ENCODE results near the gene IGF1R. TPM values are rescaled to one million over a fixed set of nuclear protein-coding genes. Genes with fewer than 3 reads are reported as not detected.

The IGF1R gene
- total and polyA plus RNA-seq, 2 of the 13 experiments (the other 11 are each of a cell fraction or from before 2014, with no cell fraction given), result 15.9 to 18.4 TPM

DNA sequence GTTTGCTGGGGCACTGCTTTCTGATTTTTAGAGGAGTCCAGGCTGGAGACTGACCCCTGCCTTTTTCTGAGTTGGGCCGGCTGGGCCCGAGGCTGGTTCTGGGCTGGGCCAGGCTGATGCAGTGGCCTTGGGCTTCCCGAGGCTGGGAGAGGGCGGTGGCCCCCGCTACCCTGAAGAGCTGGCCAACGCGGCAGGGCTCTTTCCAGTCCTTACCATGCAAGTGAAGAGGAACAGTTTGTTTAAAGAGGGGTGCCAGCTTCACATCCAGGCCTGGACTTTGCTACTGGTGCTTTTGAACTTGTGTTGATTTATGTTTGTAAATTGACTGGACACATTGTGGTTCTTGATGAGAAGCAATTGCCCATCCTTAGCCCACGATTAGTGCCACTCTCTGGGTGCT lies 15.3 kb downstream of the IGF1R start (continued):
- TF ChIP-seq HNF4G (IDR thresholded peaks at IDR 0.05; ENCODE audit: borderline replicate concordance, low read depth, low read length), result peak; percentile 31; the same call in 1 of the 2 replicates
- TF ChIP-seq HNF4G (CRISPR knock-in tag; IDR thresholded peaks at IDR 0.05; ENCODE audit: borderline replicate concordance, low read depth), result no peak
- TF ChIP-seq, protein P1, sequence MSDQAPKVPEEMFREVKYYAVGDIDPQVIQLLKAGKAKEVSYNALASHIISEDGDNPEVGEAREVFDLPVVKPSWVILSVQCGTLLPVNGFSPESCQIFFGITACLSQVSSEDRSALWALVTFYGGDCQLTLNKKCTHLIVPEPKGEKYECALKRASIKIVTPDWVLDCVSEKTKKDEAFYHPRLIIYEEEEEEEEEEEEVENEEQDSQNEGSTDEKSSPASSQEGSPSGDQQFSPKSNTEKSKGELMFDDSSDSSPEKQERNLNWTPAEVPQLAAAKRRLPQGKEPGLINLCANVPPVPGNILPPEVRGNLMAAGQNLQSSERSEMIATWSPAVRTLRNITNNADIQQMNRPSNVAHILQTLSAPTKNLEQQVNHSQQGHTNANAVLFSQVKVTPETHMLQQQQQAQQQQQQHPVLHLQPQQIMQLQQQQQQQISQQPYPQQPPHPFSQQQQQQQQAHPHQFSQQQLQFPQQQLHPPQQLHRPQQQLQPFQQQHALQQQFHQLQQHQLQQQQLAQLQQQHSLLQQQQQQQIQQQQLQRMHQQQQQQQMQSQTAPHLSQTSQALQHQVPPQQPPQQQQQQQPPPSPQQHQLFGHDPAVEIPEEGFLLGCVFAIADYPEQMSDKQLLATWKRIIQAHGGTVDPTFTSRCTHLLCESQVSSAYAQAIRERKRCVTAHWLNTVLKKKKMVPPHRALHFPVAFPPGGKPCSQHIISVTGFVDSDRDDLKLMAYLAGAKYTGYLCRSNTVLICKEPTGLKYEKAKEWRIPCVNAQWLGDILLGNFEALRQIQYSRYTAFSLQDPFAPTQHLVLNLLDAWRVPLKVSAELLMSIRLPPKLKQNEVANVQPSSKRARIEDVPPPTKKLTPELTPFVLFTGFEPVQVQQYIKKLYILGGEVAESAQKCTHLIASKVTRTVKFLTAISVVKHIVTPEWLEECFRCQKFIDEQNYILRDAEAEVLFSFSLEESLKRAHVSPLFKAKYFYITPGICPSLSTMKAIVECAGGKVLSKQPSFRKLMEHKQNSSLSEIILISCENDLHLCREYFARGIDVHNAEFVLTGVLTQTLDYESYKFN (CRISPR knock-in tag; conservative IDR thresholded peaks at IDR 0.05), result peak; percentile 40; the same call in 1 of the 2 replicates
- TF ChIP-seq ZNF629 (CRISPR knock-in tag; conservative IDR thresholded peaks at IDR 0.05), result 0 out of 2 replicates have a peak, but pooled peaks have one; percentile 6
- TF ChIP-seq ZNF468 (CRISPR knock-in tag; IDR thresholded peaks at IDR 0.05), result no peak
- TF ChIP-seq, protein P2, sequence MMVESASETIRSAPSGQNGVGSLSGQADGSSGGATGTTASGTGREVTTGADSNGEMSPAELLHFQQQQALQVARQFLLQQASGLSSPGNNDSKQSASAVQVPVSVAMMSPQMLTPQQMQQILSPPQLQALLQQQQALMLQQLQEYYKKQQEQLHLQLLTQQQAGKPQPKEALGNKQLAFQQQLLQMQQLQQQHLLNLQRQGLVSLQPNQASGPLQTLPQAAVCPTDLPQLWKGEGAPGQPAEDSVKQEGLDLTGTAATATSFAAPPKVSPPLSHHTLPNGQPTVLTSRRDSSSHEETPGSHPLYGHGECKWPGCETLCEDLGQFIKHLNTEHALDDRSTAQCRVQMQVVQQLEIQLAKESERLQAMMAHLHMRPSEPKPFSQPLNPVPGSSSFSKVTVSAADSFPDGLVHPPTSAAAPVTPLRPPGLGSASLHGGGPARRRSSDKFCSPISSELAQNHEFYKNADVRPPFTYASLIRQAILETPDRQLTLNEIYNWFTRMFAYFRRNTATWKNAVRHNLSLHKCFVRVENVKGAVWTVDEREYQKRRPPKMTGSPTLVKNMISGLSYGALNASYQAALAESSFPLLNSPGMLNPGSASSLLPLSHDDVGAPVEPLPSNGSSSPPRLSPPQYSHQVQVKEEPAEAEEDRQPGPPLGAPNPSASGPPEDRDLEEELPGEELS (CRISPR knock-in tag; IDR thresholded peaks at IDR 0.05), result peak; percentile 69
- TF ChIP-seq ZNF451 (CRISPR knock-in tag; IDR thresholded peaks at IDR 0.05), result no peak
- no peak for TF ChIP-seq ZNF343 (CRISPR knock-in tag; IDR thresholded peaks at IDR 0.05)
- no peak for TF ChIP-seq CHCHD3 (CRISPR knock-in tag; IDR thresholded peaks at IDR 0.05)
- peak; percentile 49; the same call in 1 of the 2 replicates for TF ChIP-seq ELF3 (CRISPR knock-in tag; IDR thresholded peaks at IDR 0.05)
- TF ChIP-seq, protein P3, sequence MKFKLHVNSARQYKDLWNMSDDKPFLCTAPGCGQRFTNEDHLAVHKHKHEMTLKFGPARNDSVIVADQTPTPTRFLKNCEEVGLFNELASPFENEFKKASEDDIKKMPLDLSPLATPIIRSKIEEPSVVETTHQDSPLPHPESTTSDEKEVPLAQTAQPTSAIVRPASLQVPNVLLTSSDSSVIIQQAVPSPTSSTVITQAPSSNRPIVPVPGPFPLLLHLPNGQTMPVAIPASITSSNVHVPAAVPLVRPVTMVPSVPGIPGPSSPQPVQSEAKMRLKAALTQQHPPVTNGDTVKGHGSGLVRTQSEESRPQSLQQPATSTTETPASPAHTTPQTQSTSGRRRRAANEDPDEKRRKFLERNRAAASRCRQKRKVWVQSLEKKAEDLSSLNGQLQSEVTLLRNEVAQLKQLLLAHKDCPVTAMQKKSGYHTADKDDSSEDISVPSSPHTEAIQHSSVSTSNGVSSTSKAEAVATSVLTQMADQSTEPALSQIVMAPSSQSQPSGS (CRISPR knock-in tag; IDR thresholded peaks at IDR 0.05), result no peak
- peak; percentile 25; the same call in 1 of the 2 replicates for TF ChIP-seq FOSL2 (CRISPR knock-in tag; IDR thresholded peaks at IDR 0.05)
- TF ChIP-seq SALL1 (CRISPR knock-in tag; IDR thresholded peaks at IDR 0.05), result peak; percentile 57; the same call in 1 of the 2 replicates
- TF ChIP-seq ZBTB7A (CRISPR knock-in tag; IDR thresholded peaks at IDR 0.05), result no peak
- TF ChIP-seq MBD4 (IDR thresholded peaks at IDR 0.05; ENCODE audit: borderline replicate concordance, low read length), result no peak
- TF ChIP-seq MEIS1 (CRISPR knock-in tag; IDR thresholded peaks at IDR 0.05; ENCODE audit: borderline replicate concordance), result no peak
- TF ChIP-seq, protein P4, sequence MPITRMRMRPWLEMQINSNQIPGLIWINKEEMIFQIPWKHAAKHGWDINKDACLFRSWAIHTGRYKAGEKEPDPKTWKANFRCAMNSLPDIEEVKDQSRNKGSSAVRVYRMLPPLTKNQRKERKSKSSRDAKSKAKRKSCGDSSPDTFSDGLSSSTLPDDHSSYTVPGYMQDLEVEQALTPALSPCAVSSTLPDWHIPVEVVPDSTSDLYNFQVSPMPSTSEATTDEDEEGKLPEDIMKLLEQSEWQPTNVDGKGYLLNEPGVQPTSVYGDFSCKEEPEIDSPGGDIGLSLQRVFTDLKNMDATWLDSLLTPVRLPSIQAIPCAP (CRISPR knock-in tag; IDR thresholded peaks at IDR 0.05; ENCODE audit: low read depth), result no peak
- TF ChIP-seq SOX13 (IDR thresholded peaks at IDR 0.05), result no peak
- peak in 1 of 2 experiments; percentile 35; a peak in 1 of 4 replicates for TF ChIP-seq SOX13 (CRISPR knock-in tag; conservative IDR thresholded peaks at IDR 0.05 in 1 of 2, IDR thresholded peaks at IDR 0.05 in 1 of 2)
